Liver (tissue), 9 donors: ENCODE data around the gene BBS4. TPM values are rescaled to one million over a fixed set of nuclear protein-coding genes. Genes with fewer than 3 reads are reported as not detected.
A peak's percentile ranks its signal among the peaks of the same experiment; 100 is the strongest.

ENCODE experiments used
- DNase-seq: peaks from one replicate; pipeline ENCODE4 v3.0.0-alpha.2; 2017; ENCODE audit warnings: low spot score
- H3K27ac ChIP-seq, 2 donors: one replicate each; pipeline ENCODE4 v1.7.0; 2013; ENCODE audit warnings: inconsistent platforms in 2 of 2, low read length in 2 of 2, control low read depth in 1 of 2, low read depth in 1 of 2, mild to moderate bottlenecking in 1 of 2
- H3K27me3 ChIP-seq, 4 donors: one replicate each; pipeline versions ENCODE4 v1.6.1 to v1.7.0; 2013; ENCODE audit warnings: low read length in 3 of 4, inconsistent platforms in 1 of 4, mild to moderate bottlenecking in 1 of 4, moderate library complexity in 1 of 4; ENCODE audit not compliant: control insufficient read depth in 4 of 4, insufficient read depth in 4 of 4
- H3K36me3 ChIP-seq, 4 donors: one replicate each; pipeline versions ENCODE4 v1.6.1 to v1.7.0; 2013; ENCODE audit warnings: low read length in 3 of 4, mild to moderate bottlenecking in 3 of 4, low read depth in 1 of 4, moderate library complexity in 1 of 4; ENCODE audit not compliant: control insufficient read depth in 4 of 4, insufficient read depth in 3 of 4
- H3K4me1 ChIP-seq, 4 donors: one replicate each; pipeline versions ENCODE4 v1.6.1 to v1.7.0; 2013; ENCODE audit warnings: low read length in 3 of 4, mild to moderate bottlenecking in 3 of 4, moderate library complexity in 1 of 4; ENCODE audit not compliant: control insufficient read depth in 4 of 4, insufficient read depth in 4 of 4
- H3K4me3 ChIP-seq, 3 donors: one replicate each; pipeline versions ENCODE4 v1.6.1 to v1.7.0; 2013; ENCODE audit warnings: low read length in 3 of 3, control low read depth in 1 of 3, low read depth in 1 of 3, mild to moderate bottlenecking in 1 of 3
- H3K9ac ChIP-seq, 2 donors: one replicate each; pipeline ENCODE4 v1.7.0; 2013; ENCODE audit warnings: low read length in 2 of 2, mild to moderate bottlenecking in 2 of 2, moderate library complexity in 2 of 2, control low read depth in 1 of 2, low read depth in 1 of 2
- H3K9me3 ChIP-seq, 4 donors: one replicate each; pipeline versions ENCODE4 v1.6.1 to v1.7.0; 2013; ENCODE audit warnings: low read length in 3 of 4; ENCODE audit not compliant: control insufficient read depth in 4 of 4
- CTCF ChIP-seq: fragments of 150-350 bp; IDR thresholded peaks from 2 replicates; pipeline ENCODE4 v1.5.1; 2017; ENCODE audit warnings: improper control_type of control experiment, low read depth, low read length; ENCODE audit not compliant: missing input control
- EGR1 ChIP-seq, 2 donors: IDR thresholded peaks; 2 replicates each; pipeline ENCODE4 v1.6.1; 2016 to 2018; ENCODE audit warnings: antibody characterized with exemption in 2 of 2, low read depth in 2 of 2
- FOXA2 ChIP-seq: IDR thresholded peaks from 2 replicates; pipeline ENCODE4 v1.6.1; 2016; ENCODE audit warnings: antibody characterized with exemption
- GABPA ChIP-seq, 2 donors: IDR thresholded peaks in 1 of 2; conservative IDR thresholded peaks in 1 of 2; 2 replicates each; pipeline ENCODE4 v1.6.1; 2016; ENCODE audit warnings: antibody characterized with exemption in 2 of 2, mild to moderate bottlenecking in 1 of 2, moderate library complexity in 1 of 2
- HNF4A ChIP-seq, 2 donors: conservative IDR thresholded peaks; 2 replicates each; pipeline ENCODE4 v1.6.1; 2016; ENCODE audit warnings: antibody characterized with exemption in 2 of 2, mild to moderate bottlenecking in 2 of 2
- HNF4G ChIP-seq: IDR thresholded peaks from 2 replicates; pipeline ENCODE4 v1.6.1; 2016; ENCODE audit warnings: antibody characterized with exemption
- JUND ChIP-seq, 2 donors: IDR thresholded peaks; 2 replicates each; pipeline ENCODE4 v1.6.1; 2016; ENCODE audit warnings: antibody characterized with exemption in 2 of 2
- NR2F2 ChIP-seq: IDR thresholded peaks from 2 replicates; pipeline ENCODE4 v1.6.1; 2016; ENCODE audit warnings: antibody characterized with exemption
- RAD21 ChIP-seq, 2 donors: IDR thresholded peaks; 2 replicates each; pipeline ENCODE4 v1.6.1; 2016; ENCODE audit warnings: antibody characterized with exemption in 2 of 2, mild to moderate bottlenecking in 2 of 2
- RXRA ChIP-seq, 2 donors: IDR thresholded peaks; 2 replicates each; pipeline ENCODE4 v1.6.1; 2017 to 2018; ENCODE audit warnings: antibody characterized with exemption in 2 of 2, mild to moderate bottlenecking in 1 of 2
- SP1 ChIP-seq: IDR thresholded peaks from 2 replicates; pipeline ENCODE4 v1.6.1; 2018; ENCODE audit warnings: antibody characterized with exemption, mild to moderate bottlenecking
- YY1 ChIP-seq: IDR thresholded peaks from 2 replicates; pipeline ENCODE4 v1.6.1; 2016; ENCODE audit warnings: antibody characterized with exemption, mild to moderate bottlenecking
- WGBS: extraction: QIAGEN DNeasy Blood & Tissue Kit; methylation state at CpG from one replicate; pipeline ENCODE4 v1.1.7; 2013; 5-methylcytosine and 5-hydroxymethylcytosine counted together
- polyA plus RNA-seq, 2 donors: library from polyadenylated mRNA; stranded (reverse) in 1 of 2; unstranded in 1 of 2; fragments of 200-250 nt in 1 of 2; fragments of >200 nt in 1 of 2; fragmentation: Nextera tagmentation in 1 of 2; extraction: Ambion mirVana in 1 of 2; gene quantifications; one replicate each; pipeline versions ENCODE4 v1.2.1 to v1.2.3, GENCODE V29; 2013 to 2015
- total RNA-seq, 2 donors: library from RNA; depleted of rRNA; stranded (reverse); fragments of >200 nt; gene quantifications; one replicate each; pipeline ENCODE4 v1.2.3, GENCODE V29; 2014
- TF ChIP-seq, protein P1 (sequence below): IDR thresholded peaks from 2 replicates; pipeline ENCODE4 v1.6.1; 2016; ENCODE audit warnings: antibody characterized with exemption, mild to moderate bottlenecking
- donor health status: healthy.
- donor health status: healthy.
- donor health status: healthy.
- donor health status: healthy.
- donor health status: healthy.

The BBS4 gene
- total and polyA plus RNA-seq, 4 donors, result 4.8 to 16.0 (median 8.3) TPM

GRCh38 chr15:72722071-72722696 lies 36.2 kb downstream of the BBS4 start:
- DNase-seq, result peak; percentile 65
- 44% methylated on average over 3 of the region's 3 CpGs for WGBS

GRCh38 chr15:72724028-72724427 lies 38.0 kb downstream of the BBS4 start:
- H3K27ac ChIP-seq, result no peak overlapping the region
- WGBS, result 92% methylated on average over 1 of the region's 1 CpG
- H3K4me1 ChIP-seq, result peaks cover 3 to 15% (median 7%) of the 10 kb centered on the region in 4 donors
- no peak for TF ChIP-seq FOXA2
- TF ChIP-seq YY1, result no peak
- TF ChIP-seq CTCF, result no peak
- no peak for TF ChIP-seq HNF4A (conservative IDR thresholded peaks at IDR 0.05)
- TF ChIP-seq EGR1 (IDR thresholded peaks at IDR 0.05; ENCODE audit: low read depth in 2 of 2), result no peak
- no peak for TF ChIP-seq HNF4G
- no peak for TF ChIP-seq RXRA (IDR thresholded peaks at IDR 0.05)
- no peak for TF ChIP-seq SP1
- TF ChIP-seq, protein P1, sequence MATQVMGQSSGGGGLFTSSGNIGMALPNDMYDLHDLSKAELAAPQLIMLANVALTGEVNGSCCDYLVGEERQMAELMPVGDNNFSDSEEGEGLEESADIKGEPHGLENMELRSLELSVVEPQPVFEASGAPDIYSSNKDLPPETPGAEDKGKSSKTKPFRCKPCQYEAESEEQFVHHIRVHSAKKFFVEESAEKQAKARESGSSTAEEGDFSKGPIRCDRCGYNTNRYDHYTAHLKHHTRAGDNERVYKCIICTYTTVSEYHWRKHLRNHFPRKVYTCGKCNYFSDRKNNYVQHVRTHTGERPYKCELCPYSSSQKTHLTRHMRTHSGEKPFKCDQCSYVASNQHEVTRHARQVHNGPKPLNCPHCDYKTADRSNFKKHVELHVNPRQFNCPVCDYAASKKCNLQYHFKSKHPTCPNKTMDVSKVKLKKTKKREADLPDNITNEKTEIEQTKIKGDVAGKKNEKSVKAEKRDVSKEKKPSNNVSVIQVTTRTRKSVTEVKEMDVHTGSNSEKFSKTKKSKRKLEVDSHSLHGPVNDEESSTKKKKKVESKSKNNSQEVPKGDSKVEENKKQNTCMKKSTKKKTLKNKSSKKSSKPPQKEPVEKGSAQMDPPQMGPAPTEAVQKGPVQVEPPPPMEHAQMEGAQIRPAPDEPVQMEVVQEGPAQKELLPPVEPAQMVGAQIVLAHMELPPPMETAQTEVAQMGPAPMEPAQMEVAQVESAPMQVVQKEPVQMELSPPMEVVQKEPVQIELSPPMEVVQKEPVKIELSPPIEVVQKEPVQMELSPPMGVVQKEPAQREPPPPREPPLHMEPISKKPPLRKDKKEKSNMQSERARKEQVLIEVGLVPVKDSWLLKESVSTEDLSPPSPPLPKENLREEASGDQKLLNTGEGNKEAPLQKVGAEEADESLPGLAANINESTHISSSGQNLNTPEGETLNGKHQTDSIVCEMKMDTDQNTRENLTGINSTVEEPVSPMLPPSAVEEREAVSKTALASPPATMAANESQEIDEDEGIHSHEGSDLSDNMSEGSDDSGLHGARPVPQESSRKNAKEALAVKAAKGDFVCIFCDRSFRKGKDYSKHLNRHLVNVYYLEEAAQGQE, result no peak
- no peak for TF ChIP-seq RAD21 (IDR thresholded peaks at IDR 0.05)
- H3K4me3 ChIP-seq, result no peak overlapping the region
- DNase-seq, result no peak
- peaks cover 0 to 3% (median under 1%) of the 10 kb centered on the region in 4 donors for H3K36me3 ChIP-seq
- H3K27me3 ChIP-seq, result no peaks in the 10 kb centered on the region
- H3K9me3 ChIP-seq, result no peaks in the 10 kb centered on the region
- no peak overlapping the region for H3K9ac ChIP-seq

More at GRCh38 chr15:72722071-72722696, 36.2 kb downstream of the BBS4 start:
- Histone ChIP-seq H3K4me1 (peaks cover 0 to 7% (median 2%) of the 10 kb centered on the region in 4 donors), H3K27ac (no peak overlapping the region), H3K9me3 (no peaks in the 10 kb centered on the region), H3K36me3 (peaks cover 1 to 8% (median 6%) of the 10 kb centered on the region in 4 donors), H3K27me3 (no peaks in the 10 kb centered on the region), H3K4me3 (no peak overlapping the region), H3K9ac (no peak overlapping the region)
- TF ChIP-seq YY1, result no peak
- peak; percentile 63 for TF ChIP-seq CTCF
- no peak for TF ChIP-seq GABPA (IDR thresholded peaks at IDR 0.05 in 1 of 2, conservative IDR thresholded peaks at IDR 0.05 in 1 of 2)
- no peak for TF ChIP-seq FOXA2
- TF ChIP-seq RAD21 (IDR thresholded peaks at IDR 0.05), result peak; percentile 78 to 86
- no peak for TF ChIP-seq RXRA (IDR thresholded peaks at IDR 0.05)
- TF ChIP-seq JUND (IDR thresholded peaks at IDR 0.05), result no peak
- no peak for TF ChIP-seq NR2F2
- TF ChIP-seq SP1, result no peak
- no peak for TF ChIP-seq HNF4G
